HCT116 (cell line): Measurements from ENCODE around the gene LRRC8B. TPM values are rescaled to one million over a fixed set of nuclear protein-coding genes. Genes with fewer than 3 reads are reported as not detected.

Experiments used
- ATAC-seq: fragments of 200-7000 bp; cut with Tn5 transposase; 2 replicates; pipeline ENCODE4 v1.9.1; 2020; ENCODE audit warnings: mild to moderate bottlenecking, moderate library complexity
- BruUV-seq: library from RNA; stranded (reverse); fragments of 400-500 nt; replicated peaks from 2 replicates; lab custom pipeline; 2021; lab: Mats Ljungman, UMichigan
- CTCF ChIA-PET: fragments of 300-600 bp; sonication (Branson Sonifier 250); formaldehyde crosslinking; loops from one replicate; lab custom pipeline; 2021; ENCODE audit warnings: antibody characterized with exemption; lab: Charles Lee
- POLR2A ChIA-PET: fragments of 300-600, 350-600 bp; sonication (Branson Sonifier 250); formaldehyde crosslinking; loops from one replicate; lab custom pipeline; 2021; ENCODE audit warnings: antibody characterized with exemption; lab: Charles Lee
- RAD21 ChIA-PET, 2 experiments: fragments of 300-600 bp; sonication (Branson Sonifier 250); formaldehyde crosslinking; loops; one replicate each; lab custom pipeline; 2023; ENCODE audit warnings: low total read pairs in 2 of 2; ENCODE audit not compliant: uncharacterized antibody in 2 of 2, unreplicated experiment in 2 of 2, low non-redundant PET in 1 of 2; lab: Charles Lee
- DNase-seq: peaks from one replicate; pipeline ENCODE4 v3.0.0-alpha.2; 2010; ENCODE audit warnings: low read depth, low spot score
- H2AFZ ChIP-seq: fragments of 200-600 bp; shearing (Covaris generic), sonication (generic); 2 replicates; pipeline ENCODE4 v1.6.1; 2017; ENCODE audit warnings: low read depth, mixed run types, mixed read lengths, antibody characterized with exemption, low read length; ENCODE audit not compliant: poor library complexity, severe bottlenecking
- H3K27ac ChIP-seq: 2 replicates; pipeline ENCODE4 v1.5.1; 2012; ENCODE audit warnings: low read depth, low read length
- H3K27me3 ChIP-seq: fragments of 200-600 bp; sonication (generic); 2 replicates; pipeline ENCODE4 v1.6.1; 2016; ENCODE audit warnings: mixed run types, low read length, mixed read lengths; ENCODE audit not compliant: insufficient read depth
- H3K36me3 ChIP-seq, 2 experiments: fragments of 200-500 bp in 1 of 2; fragments of 200-600 bp in 1 of 2; sonication (Bioruptor generic) in 1 of 2; sonication (generic) in 1 of 2; 2 replicates each; pipeline versions ENCODE4 v1.5.1 to v1.6.1; 2014 to 2016; ENCODE audit warnings: low read length in 2 of 2, inconsistent platforms in 1 of 2, mixed read lengths in 1 of 2, mixed run types in 1 of 2; ENCODE audit not compliant: insufficient read depth in 2 of 2, control insufficient read depth in 1 of 2
- H3K4me1 ChIP-seq, 2 experiments: fragments of 200-600 bp in 1 of 2; sonication (generic) in 1 of 2; 2 replicates each; pipeline versions ENCODE4 v1.5.1 to v1.6.1; 2012 to 2017; ENCODE audit warnings: low read length in 2 of 2, inconsistent platforms in 1 of 2, mild to moderate bottlenecking in 1 of 2, mixed read lengths in 1 of 2, mixed run types in 1 of 2, moderate library complexity in 1 of 2; ENCODE audit not compliant: insufficient read depth in 2 of 2, control insufficient read depth in 1 of 2
- H3K4me2 ChIP-seq: fragments of 200-600 bp; sonication (generic); 2 replicates; pipeline ENCODE4 v1.6.1; 2017; ENCODE audit warnings: mixed run types, low read length, mixed read lengths
- H3K4me3 ChIP-seq, 2 experiments: fragments of 200-600 bp in 1 of 2; sonication (generic) in 1 of 2; replicated peaks in 1 of 2; 2 replicates each; pipeline ENCODE4 v1.5.1; 2011 to 2016; ENCODE audit warnings: low read length in 2 of 2, control low read depth in 1 of 2, low read depth in 1 of 2, mild to moderate bottlenecking in 1 of 2, mixed read lengths in 1 of 2, mixed run types in 1 of 2
- H3K79me2 ChIP-seq: fragments of 200-600 bp; sonication (generic); 2 replicates; pipeline ENCODE4 v1.6.1; 2017; ENCODE audit warnings: mild to moderate bottlenecking, mixed run types, low read length, moderate library complexity, mixed read lengths; ENCODE audit not compliant: insufficient read depth
- H3K9ac ChIP-seq: fragments of 200-600 bp; sonication (generic); 2 replicates; pipeline ENCODE4 v1.6.1; 2016; ENCODE audit warnings: low read length, mixed read lengths
- H3K9me2 ChIP-seq: fragments of 200-600 bp; sonication (generic), shearing (Covaris generic); 2 replicates; pipeline ENCODE4 v1.6.1; 2017; ENCODE audit warnings: mixed run types, mild to moderate bottlenecking, moderate library complexity; ENCODE audit not compliant: insufficient read depth
- H3K9me3 ChIP-seq, 2 experiments: fragments of 200-500 bp in 1 of 2; fragments of 200-600 bp in 1 of 2; sonication (Bioruptor generic) in 1 of 2; sonication (generic) in 1 of 2; 2 replicates each; pipeline ENCODE4 v1.6.1; 2014 to 2017; ENCODE audit warnings: low read length in 2 of 2, mixed read lengths in 2 of 2, inconsistent platforms in 1 of 2, low read depth in 1 of 2, mild to moderate bottlenecking in 1 of 2, mixed run types in 1 of 2, moderate library complexity in 1 of 2; ENCODE audit not compliant: control insufficient read depth in 1 of 2, insufficient read depth in 1 of 2
- H4K20me1 ChIP-seq: fragments of 200-600 bp; sonication (generic), shearing (Covaris generic); 2 replicates; pipeline ENCODE4 v1.6.1; 2017; ENCODE audit warnings: mixed run types, mild to moderate bottlenecking, moderate library complexity; ENCODE audit not compliant: insufficient read depth
- CBX3 ChIP-seq: IDR thresholded peaks from 2 replicates; pipeline ENCODE4 v1.6.1; 2012; ENCODE audit warnings: low read depth
- CEBPB ChIP-seq: IDR thresholded peaks from 2 replicates; pipeline ENCODE4 v1.6.1; 2012; ENCODE audit warnings: low read depth
- EGR1 ChIP-seq: IDR thresholded peaks from 2 replicates; pipeline ENCODE4 v1.6.1; 2012; ENCODE audit warnings: low read depth
- ELF1 ChIP-seq: IDR thresholded peaks from 2 replicates; pipeline ENCODE4 v1.6.1; 2012; ENCODE audit warnings: low read depth, borderline replicate concordance
- EZH2 ChIP-seq: fragments of 200-600 bp; sonication (generic); IDR thresholded peaks from 2 replicates; pipeline ENCODE4 v1.6.1; 2017; ENCODE audit warnings: antibody characterized with exemption, mixed run types
- EZH2phosphoT487 ChIP-seq: fragments of 200-600 bp; IDR thresholded peaks from 2 replicates; pipeline ENCODE4 v1.6.1; 2018; ENCODE audit warnings: antibody characterized with exemption, borderline replicate concordance
- FOSL1 ChIP-seq: IDR thresholded peaks from 2 replicates; pipeline ENCODE4 v1.6.1; 2012; ENCODE audit warnings: low read depth
- JUND ChIP-seq: IDR thresholded peaks from 2 replicates; pipeline ENCODE4 v1.6.1; 2012
- MAX ChIP-seq: IDR thresholded peaks from 2 replicates; pipeline ENCODE4 v1.6.1; 2012
- POLR2A ChIP-seq: IDR thresholded peaks from 2 replicates; pipeline ENCODE4 v1.7.0; 2011; ENCODE audit warnings: borderline replicate concordance; ENCODE audit not compliant: insufficient read depth, insufficient read length; ENCODE audit errors: extremely low read depth
- POLR2AphosphoS5 ChIP-seq: IDR thresholded peaks from 2 replicates; pipeline ENCODE4 v1.6.1; 2011; ENCODE audit warnings: mild to moderate bottlenecking, low read depth, low read length, moderate library complexity
- RAD21 ChIP-seq: IDR thresholded peaks from 2 replicates; pipeline ENCODE4 v1.6.1; 2012; ENCODE audit warnings: low read depth, mild to moderate bottlenecking
- SP1 ChIP-seq: IDR thresholded peaks from 2 replicates; pipeline ENCODE4 v1.6.1; 2012; ENCODE audit warnings: low read depth
- SRF ChIP-seq: IDR thresholded peaks from 2 replicates; pipeline ENCODE4 v1.6.1; 2012; ENCODE audit warnings: low read depth
- YY1 ChIP-seq: IDR thresholded peaks from 2 replicates; pipeline ENCODE4 v1.6.1; 2011; ENCODE audit warnings: low read length, low read depth, moderate library complexity, mild to moderate bottlenecking; ENCODE audit not compliant: insufficient replicate concordance; ENCODE audit errors: extremely low read depth
- ZFX ChIP-seq: fragments of 450-650 bp; IDR thresholded peaks from 2 replicates; pipeline ENCODE4 v1.6.1; 2017
- intact Hi-C: fragments of 100-400 bp; cut with micrococcal nuclease; formaldehyde crosslinking; loops from 2 replicates; pipeline ENCODE4 v1.10.0; 2022
- total RNA-seq: library from RNA; stranded (reverse); gene quantifications from one replicate; pipeline ENCODE4 v1.2.1, GENCODE V29; 2021; ENCODE audit not compliant: unreplicated experiment
- TF ChIP-seq, protein P1 (sequence below): IDR thresholded peaks from 2 replicates; pipeline ENCODE4 v1.6.1; 2012; ENCODE audit warnings: low read depth
- TF ChIP-seq, protein P2 (sequence below): IDR thresholded peaks from 2 replicates; pipeline ENCODE4 v1.6.1; 2012
- TF ChIP-seq, protein P3 (sequence below): IDR thresholded peaks from 2 replicates; pipeline ENCODE4 v1.6.1; 2011; ENCODE audit warnings: mild to moderate bottlenecking, low read length, moderate library complexity; ENCODE audit not compliant: insufficient replicate concordance; ENCODE audit errors: extremely low read depth

The LRRC8B gene
- total RNA-seq, 1 experiment from 2014 or later = 17.9 TPM

DNA sequence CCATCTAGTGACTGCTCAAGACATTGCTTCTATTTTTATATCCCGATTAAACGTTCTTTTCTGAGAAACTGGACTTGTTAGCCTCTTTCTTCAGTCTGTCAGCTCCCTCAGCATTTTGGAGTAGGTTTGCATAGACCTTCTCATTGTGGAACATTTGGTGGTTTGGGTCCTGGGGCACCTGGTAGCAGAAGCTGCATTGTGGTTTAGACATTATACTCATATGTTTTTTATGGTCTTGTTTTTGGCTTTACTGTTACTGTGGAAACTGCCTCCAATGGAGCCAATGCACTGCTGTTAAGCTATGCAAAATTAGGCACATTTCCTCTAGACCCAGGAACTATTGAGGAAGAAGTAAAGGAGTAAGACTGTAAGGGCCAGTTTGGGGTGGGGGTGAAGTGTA is 36.7 kb upstream of the LRRC8B start:
- H3K27ac ChIP-seq = no peak overlapping the region
- H3K4me3 ChIP-seq = no peak overlapping the region
- ChIA-PET CTCF (no interaction called here), POLR2A (no interaction called here), RAD21 (no interaction called here)
- no peaks in the 10 kb centered on the region for H3K9me3 ChIP-seq
- no peaks in the 10 kb centered on the region for H3K36me3 ChIP-seq
- H3K9me2 ChIP-seq = no peaks in the 10 kb centered on the region
- no peak for DNase-seq
- no peak overlapping the region for H3K4me2 ChIP-seq
- H3K9ac ChIP-seq = no peak overlapping the region
- H4K20me1 ChIP-seq = no peaks in the 10 kb centered on the region
- no TSS peak for BruUV-seq
- no peaks in the 10 kb centered on the region for H3K79me2 ChIP-seq
- ATAC-seq = no peak
- H3K27me3 ChIP-seq = no peaks in the 10 kb centered on the region
- TF ChIP-seq YY1 = no peak
- TF ChIP-seq EZH2phosphoT487 = no peak
- TF ChIP-seq SP1 = no peak
- no peak for TF ChIP-seq RAD21
- TF ChIP-seq, protein P1, sequence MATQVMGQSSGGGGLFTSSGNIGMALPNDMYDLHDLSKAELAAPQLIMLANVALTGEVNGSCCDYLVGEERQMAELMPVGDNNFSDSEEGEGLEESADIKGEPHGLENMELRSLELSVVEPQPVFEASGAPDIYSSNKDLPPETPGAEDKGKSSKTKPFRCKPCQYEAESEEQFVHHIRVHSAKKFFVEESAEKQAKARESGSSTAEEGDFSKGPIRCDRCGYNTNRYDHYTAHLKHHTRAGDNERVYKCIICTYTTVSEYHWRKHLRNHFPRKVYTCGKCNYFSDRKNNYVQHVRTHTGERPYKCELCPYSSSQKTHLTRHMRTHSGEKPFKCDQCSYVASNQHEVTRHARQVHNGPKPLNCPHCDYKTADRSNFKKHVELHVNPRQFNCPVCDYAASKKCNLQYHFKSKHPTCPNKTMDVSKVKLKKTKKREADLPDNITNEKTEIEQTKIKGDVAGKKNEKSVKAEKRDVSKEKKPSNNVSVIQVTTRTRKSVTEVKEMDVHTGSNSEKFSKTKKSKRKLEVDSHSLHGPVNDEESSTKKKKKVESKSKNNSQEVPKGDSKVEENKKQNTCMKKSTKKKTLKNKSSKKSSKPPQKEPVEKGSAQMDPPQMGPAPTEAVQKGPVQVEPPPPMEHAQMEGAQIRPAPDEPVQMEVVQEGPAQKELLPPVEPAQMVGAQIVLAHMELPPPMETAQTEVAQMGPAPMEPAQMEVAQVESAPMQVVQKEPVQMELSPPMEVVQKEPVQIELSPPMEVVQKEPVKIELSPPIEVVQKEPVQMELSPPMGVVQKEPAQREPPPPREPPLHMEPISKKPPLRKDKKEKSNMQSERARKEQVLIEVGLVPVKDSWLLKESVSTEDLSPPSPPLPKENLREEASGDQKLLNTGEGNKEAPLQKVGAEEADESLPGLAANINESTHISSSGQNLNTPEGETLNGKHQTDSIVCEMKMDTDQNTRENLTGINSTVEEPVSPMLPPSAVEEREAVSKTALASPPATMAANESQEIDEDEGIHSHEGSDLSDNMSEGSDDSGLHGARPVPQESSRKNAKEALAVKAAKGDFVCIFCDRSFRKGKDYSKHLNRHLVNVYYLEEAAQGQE = no peak
- TF ChIP-seq CBX3 = no peak
- no peak for TF ChIP-seq POLR2AphosphoS5
- no peak for TF ChIP-seq EGR1
- no peak for TF ChIP-seq ZFX
- TF ChIP-seq ELF1 = no peak
- TF ChIP-seq POLR2A = no peak
- TF ChIP-seq, protein P2, sequence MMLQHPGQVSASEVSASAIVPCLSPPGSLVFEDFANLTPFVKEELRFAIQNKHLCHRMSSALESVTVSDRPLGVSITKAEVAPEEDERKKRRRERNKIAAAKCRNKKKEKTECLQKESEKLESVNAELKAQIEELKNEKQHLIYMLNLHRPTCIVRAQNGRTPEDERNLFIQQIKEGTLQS = no peak
- no peak for TF ChIP-seq CEBPB
- no peak for TF ChIP-seq FOSL1
- TF ChIP-seq, protein P3, sequence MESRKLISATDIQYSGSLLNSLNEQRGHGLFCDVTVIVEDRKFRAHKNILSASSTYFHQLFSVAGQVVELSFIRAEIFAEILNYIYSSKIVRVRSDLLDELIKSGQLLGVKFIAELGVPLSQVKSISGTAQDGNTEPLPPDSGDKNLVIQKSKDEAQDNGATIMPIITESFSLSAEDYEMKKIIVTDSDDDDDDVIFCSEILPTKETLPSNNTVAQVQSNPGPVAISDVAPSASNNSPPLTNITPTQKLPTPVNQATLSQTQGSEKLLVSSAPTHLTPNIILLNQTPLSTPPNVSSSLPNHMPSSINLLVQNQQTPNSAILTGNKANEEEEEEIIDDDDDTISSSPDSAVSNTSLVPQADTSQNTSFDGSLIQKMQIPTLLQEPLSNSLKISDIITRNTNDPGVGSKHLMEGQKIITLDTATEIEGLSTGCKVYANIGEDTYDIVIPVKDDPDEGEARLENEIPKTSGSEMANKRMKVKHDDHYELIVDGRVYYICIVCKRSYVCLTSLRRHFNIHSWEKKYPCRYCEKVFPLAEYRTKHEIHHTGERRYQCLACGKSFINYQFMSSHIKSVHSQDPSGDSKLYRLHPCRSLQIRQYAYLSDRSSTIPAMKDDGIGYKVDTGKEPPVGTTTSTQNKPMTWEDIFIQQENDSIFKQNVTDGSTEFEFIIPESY = no peak
- no peak for TF ChIP-seq EZH2
- TF ChIP-seq MAX = no peak
- TF ChIP-seq SRF = no peak
- no peak for TF ChIP-seq JUND
- no peak overlapping the region for H2AFZ ChIP-seq
- no peaks in the 10 kb centered on the region for H3K4me1 ChIP-seq
- intact Hi-C loops = no loop called here
